Measurements from ENCODE around the gene CYP2A6.
"Not testable (repeated sequence)": the region's sequence is repeated elsewhere in the genome, so short reads cannot be mapped to it uniquely, and the experiment has no call there.

CYP2A6 gene, protein sequence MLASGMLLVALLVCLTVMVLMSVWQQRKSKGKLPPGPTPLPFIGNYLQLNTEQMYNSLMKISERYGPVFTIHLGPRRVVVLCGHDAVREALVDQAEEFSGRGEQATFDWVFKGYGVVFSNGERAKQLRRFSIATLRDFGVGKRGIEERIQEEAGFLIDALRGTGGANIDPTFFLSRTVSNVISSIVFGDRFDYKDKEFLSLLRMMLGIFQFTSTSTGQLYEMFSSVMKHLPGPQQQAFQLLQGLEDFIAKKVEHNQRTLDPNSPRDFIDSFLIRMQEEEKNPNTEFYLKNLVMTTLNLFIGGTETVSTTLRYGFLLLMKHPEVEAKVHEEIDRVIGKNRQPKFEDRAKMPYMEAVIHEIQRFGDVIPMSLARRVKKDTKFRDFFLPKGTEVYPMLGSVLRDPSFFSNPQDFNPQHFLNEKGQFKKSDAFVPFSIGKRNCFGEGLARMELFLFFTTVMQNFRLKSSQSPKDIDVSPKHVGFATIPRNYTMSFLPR

DNA sequence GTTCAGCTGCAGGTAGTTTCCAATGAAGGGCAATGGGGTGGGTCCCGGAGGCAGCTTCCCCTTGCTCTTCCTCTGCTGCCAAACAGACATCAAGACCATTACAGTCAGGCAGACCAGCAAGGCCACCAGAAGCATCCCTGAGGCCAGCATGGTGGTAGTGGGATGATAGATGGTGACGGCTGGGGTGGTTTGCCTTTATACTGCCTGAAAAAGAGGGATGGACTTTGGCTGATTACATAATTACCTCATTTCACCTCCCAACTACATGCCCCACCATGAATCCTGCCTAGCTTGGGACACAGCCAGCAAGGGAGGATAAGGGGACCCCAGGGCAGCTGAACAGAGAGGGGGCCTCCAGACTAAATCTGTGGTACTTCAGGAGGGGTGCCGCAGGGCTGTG, at the start of gene CYP2A6:
Gene CYP2A6, minus strand, starts transcription at position 171 of the 400 bp plus-strand sequence. Its CDS starts 21 bp downstream, at position 150.
- H3K4me3 ChIP-seq (ENCODE audit: control insufficient read depth, low read depth, low read length); DNase-seq (ENCODE audit: low read depth): not testable (repeated sequence)

DNA sequence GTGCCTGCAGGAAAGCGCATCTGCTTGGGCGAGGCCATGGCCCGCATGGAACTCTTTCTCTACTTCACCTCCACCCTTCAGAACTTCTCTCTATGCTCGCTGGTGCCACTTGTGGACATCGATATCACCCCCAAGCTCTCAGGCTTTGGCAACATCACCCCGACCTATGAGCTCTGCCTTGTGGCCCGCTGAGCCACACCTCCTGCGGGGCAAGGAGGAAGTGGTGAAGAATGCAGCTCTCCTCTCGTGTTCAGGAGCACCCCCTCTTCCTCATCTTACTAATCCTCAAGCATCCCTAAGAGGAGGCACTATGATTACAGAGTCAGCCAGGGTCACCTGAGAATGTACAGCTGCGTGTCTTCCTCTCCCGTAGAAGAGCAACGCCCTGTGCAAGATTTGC, 49.7 kb upstream of the CYP2A6 start:
- DNase-seq (ENCODE audit: low read depth); H3K4me3 ChIP-seq (ENCODE audit: control insufficient read depth, low read depth, low read length): not testable (repeated sequence)

DNA sequence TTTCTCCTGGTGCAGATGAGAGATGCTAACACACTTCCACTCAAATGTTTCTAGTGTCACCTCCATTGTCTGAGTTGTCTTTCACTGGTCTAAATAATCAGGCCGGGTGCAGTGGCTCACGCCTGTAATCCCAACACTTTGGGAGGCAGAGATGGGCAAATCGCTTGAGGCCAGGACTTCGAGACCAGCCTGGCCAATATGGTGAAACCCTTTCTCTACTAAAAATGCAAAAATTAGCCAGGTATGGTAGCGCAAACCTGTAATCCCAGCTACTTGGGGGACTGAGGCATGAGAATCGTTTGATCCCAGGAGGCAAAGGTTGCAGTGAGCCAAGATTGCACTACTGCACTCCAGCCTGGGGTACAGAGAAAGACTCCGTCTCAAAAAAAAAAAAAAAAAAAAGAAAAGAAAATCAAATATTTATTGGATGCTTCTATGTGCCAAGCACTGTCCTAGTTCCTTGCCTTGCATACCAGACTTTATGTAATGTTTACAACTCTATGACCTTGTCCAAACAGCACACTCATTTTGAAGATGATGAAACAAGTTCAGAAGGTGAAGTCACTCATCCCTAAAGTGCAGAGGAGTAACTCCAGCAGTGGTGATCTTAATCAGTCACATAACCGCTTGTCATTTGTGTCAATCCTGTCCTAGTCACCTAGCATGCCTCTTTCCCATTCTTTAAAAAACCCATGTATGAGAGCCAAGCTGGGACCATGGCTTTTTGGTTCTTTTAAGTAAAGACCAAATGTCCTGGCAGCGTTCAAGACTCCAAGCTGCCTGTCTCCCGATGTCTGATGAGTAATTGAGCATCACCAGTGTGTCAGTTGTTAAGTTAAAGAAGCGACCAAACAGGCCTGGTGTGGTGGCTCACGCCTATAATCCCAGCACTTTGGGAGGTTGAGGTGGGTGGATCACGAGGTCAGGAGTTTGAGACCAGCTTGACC, 46.9 kb upstream of the CYP2A6 start:
- DNase-seq (ENCODE audit: low read depth); H3K4me3 ChIP-seq (ENCODE audit: control insufficient read depth, low read depth, low read length): not testable (repeated sequence)

DNA sequence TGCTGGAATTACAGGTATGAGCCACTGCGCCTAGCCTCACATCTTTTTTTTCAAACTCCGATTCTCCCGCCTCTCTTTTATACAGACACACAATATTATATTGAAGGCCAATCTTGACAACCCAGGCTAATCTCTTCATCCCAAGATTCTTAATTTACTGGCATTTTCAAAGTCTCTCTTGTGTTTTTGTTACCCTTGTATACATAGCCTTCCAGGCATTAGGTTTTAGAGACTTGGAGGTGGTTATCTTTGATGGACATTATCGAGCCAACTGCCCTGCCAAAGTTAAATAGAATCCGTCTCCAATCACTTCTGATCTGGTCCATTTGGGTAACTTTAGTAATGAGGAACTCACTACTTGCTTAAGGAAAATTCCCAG, 46.2 kb upstream of the CYP2A6 start:
- no peak for DNase-seq (ENCODE audit: low read depth)
- no peak overlapping the region for H3K4me3 ChIP-seq (ENCODE audit: control insufficient read depth, low read depth, low read length)
- TF ChIP-seq, protein P1, sequence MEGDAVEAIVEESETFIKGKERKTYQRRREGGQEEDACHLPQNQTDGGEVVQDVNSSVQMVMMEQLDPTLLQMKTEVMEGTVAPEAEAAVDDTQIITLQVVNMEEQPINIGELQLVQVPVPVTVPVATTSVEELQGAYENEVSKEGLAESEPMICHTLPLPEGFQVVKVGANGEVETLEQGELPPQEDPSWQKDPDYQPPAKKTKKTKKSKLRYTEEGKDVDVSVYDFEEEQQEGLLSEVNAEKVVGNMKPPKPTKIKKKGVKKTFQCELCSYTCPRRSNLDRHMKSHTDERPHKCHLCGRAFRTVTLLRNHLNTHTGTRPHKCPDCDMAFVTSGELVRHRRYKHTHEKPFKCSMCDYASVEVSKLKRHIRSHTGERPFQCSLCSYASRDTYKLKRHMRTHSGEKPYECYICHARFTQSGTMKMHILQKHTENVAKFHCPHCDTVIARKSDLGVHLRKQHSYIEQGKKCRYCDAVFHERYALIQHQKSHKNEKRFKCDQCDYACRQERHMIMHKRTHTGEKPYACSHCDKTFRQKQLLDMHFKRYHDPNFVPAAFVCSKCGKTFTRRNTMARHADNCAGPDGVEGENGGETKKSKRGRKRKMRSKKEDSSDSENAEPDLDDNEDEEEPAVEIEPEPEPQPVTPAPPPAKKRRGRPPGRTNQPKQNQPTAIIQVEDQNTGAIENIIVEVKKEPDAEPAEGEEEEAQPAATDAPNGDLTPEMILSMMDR (conservative IDR thresholded peaks at IDR 0.05; ENCODE audit: control insufficient read depth, insufficient read depth, low read depth, low read length) = no peak

DNA sequence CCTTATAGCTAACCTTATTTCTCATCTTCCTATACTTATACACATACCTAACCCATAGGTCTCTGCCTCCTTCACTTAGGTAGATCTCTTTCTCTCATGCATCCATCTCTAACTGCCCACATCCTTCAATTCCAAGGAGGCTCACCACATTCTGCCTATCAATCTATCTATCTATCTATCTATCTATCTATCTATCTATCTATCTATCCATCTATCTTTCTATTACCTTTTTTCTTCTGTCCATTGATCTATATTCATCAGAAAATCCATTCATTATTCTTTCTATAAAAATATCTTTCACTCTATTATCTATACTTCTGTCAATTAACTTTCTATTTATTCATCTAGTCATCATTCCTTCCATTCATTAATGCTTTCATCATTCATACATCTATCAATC, 42.9 kb upstream of the CYP2A6 start:
- TF ChIP-seq, protein P1 (conservative IDR thresholded peaks at IDR 0.05; ENCODE audit: control insufficient read depth, insufficient read depth, low read depth, low read length) = no peak
- no peak overlapping the region for H3K4me3 ChIP-seq (ENCODE audit: control insufficient read depth, low read depth, low read length)
- DNase-seq (ENCODE audit: low read depth) = no peak

DNA sequence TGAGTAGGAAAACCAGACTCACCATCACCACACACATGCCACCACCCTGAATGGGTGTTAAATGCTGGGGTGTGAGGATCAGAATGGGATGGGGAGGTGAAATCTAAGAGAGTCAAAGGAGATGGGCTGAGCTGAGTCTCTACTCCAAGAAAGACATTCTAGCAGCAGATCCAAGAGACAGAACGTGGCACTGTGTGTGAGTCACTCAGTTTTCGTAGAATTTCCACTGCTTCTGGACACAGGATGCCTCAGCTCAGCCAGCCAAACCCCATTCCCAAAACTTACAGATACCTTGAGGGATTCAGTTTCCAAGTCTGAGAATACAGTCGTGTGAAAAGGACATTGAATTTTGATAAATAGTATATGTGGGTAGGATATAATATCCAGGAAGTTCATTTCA, 39.1 kb upstream of the CYP2A6 start:
- peak; percentile 1 for DNase-seq (ENCODE audit: low read depth)
- no peak overlapping the region for H3K4me3 ChIP-seq (ENCODE audit: control insufficient read depth, low read depth, low read length)

DNA sequence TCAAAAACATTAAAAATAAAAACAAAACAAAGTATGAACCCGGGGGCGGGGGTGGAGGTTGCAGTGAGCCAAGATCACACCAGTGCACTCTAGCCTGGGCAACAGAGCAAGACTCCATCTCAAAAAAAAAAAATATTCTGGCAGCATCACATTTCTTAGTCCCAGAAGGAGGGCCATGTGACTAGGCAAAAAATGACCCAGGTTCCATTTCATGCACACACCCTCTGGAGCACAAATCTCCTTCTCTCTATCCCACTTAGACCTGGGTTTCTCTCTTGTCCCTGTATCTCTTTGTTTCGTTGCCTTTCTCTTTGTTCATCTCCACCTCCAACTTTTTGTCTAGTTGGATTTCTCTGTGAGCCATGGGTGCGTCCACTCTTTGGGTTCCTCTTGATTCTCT, 37.9 kb upstream of the CYP2A6 start:
- H3K4me3 ChIP-seq (ENCODE audit: control insufficient read depth, low read depth, low read length) = no peak overlapping the region
- TF ChIP-seq, protein P1 (conservative IDR thresholded peaks at IDR 0.05; ENCODE audit: control insufficient read depth, insufficient read depth, low read depth, low read length) = no peak
- no peak for DNase-seq (ENCODE audit: low read depth)

More for the DNA sequence above, 39.1 kb upstream of the CYP2A6 start:
- TF ChIP-seq, protein P1 (conservative IDR thresholded peaks at IDR 0.05; ENCODE audit: control insufficient read depth, insufficient read depth, low read depth, low read length) = no peak

DNA sequence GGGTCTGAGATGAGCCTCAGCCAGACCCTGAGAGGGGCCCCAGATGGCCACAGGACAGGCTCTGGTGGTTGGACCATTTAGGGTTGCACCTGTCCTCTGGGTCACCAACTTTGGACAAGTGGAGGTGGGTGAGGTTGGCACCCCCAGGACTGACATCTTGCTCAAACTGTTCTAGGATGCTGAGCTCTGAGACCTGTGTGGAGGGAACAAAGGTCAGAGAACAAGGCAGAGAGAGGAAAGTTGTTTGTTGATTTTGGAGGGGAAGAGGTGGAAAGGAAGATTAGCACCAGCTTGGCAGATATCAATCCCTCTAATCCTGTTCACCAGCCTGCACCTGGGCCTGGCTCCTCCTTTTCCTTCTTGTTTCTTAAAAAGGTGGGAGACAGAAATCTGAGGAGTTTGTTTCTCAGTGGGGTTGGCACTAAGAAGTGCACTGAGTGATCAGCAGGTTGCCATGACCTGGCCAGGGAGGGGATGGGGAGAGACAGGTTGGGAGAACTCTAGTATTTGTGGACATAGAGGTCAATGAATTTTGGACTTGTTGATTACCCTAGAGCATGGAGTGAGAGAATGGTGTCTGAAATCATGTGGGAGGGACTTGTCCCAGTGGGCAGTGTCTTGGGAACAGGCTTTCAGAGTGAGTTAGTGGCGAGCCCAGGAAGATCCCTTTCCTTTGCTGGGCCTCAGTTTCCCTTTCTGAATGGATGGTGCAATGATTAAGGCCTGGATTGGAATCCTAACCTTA, 34.1 kb upstream of the CYP2A6 start:
- DNase-seq (ENCODE audit: low read depth); H3K4me3 ChIP-seq (ENCODE audit: control insufficient read depth, low read depth, low read length): not testable (repeated sequence)

DNA sequence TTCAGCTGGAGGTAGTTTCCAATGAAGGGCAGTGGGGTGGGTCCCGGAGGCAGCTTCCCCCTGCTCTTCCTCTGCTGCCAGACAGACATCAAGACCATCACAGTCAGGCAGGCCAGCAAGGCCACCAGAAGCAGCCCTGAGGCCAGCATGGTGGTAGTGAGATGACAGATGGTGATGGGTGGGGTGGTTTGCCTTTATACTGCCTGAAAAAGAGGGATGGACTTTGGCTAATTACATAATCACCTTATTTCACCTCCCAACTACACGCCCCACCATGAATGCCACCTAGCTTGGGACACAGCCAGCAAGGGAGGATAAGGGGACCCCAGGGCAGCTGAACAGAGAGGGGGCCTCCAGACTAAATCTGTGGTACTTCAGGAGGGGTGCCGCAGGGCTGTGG, 31.8 kb upstream of the CYP2A6 start, which contains the start of gene CYP2A7:
Gene CYP2A7, minus strand, starts transcription at position 170 of the 400 bp plus-strand sequence. Its CDS starts 21 bp downstream, at position 149.
- not testable (repeated sequence) for H3K4me3 ChIP-seq (ENCODE audit: control insufficient read depth, low read depth, low read length); DNase-seq (ENCODE audit: low read depth)

DNA sequence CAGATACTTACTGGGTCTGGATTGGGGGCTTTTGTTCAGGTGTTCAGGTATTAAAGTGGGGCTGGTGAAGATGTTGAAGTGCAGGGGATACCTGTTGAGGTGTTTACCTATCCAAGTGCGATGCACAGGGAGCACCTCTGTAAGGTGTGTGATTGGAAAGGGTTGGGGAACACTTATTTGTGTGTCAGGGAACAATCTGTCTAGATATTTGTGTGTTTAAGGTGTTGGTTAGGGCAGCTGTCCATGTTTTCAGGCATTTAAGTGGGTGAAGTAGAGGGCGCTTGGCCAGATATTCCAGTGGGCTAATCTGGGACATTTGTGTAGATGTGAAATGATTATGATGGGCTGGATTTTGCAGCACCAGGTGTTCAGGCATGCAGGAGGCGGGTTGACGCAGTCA, 29.1 kb upstream of the CYP2A6 start:
- not testable (repeated sequence) for H3K4me3 ChIP-seq (ENCODE audit: control insufficient read depth, low read depth, low read length); DNase-seq (ENCODE audit: low read depth)

DNA sequence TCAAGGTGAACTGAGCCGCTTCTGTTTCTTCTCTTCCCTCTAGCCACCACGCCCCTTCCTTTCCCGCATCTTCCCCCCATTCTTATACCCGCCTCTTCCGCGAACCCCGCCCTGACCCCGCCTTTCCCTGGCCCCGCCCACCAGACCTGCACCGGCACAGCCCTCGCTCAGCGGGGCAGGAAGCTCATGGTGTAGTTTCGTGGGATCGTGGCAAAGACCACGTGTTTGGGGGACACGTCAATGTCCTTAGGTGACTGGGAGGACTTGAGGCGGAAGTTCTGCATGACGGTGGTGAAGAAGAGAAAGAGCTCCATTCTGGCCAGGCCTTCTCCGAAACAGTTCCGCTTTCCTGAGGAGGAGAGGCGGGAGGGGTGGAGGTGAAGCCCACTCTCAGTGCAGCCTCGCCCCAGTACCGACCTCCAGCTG, 25.3 kb upstream of the CYP2A6 start:
- DNase-seq (ENCODE audit: low read depth); H3K4me3 ChIP-seq (ENCODE audit: control insufficient read depth, low read depth, low read length): not testable (repeated sequence)

DNA sequence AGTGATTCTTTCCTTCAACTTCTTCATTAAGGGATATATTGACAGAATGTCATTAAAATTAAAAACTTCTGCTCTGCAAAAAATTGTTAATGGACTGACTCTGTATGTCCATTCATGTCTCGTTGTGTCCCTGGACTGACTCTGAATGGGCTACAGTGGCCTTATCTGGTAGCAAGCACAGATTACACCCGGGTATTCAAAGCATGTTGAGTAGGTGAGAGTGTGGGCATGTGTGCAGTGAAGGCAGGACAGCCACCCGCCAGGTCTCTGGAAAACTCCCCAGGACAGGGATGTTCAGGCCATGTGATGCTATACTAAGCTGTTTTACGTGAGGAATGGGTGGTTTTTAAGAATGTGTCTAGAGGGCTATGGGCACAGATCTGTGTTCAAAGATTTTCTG, 24.6 kb upstream of the CYP2A6 start:
- DNase-seq (ENCODE audit: low read depth); H3K4me3 ChIP-seq (ENCODE audit: control insufficient read depth, low read depth, low read length): not testable (repeated sequence)

Data from fibroblast of mammary gland (primary cell).